Kidney (tissue), 14 donors: ENCODE measurements around the gene THAP4. TPM values are rescaled to one million over a fixed set of nuclear protein-coding genes. Genes with fewer than 3 reads are reported as not detected.
A peak's percentile ranks its signal among the peaks of the same experiment; 100 is the strongest.

Source experiments
- DNase-seq, 5 donors: peaks; one replicate each; pipeline ENCODE4 v3.0.0-alpha.2; 2013 to 2020
- FAIRE-seq: peaks from 2 replicates; lab custom pipeline; 2012; peaks lifted over from hg19 to GRCh38; lab: Jason Lieb, UNC
- H3K27ac ChIP-seq, 2 donors: one replicate each; pipeline ENCODE4 v1.7.0; 2013; ENCODE audit warnings: low read depth in 2 of 2, low read length in 2 of 2, inconsistent platforms in 1 of 2
- H3K27me3 ChIP-seq: one replicate; pipeline ENCODE4 v1.7.1; 2013; ENCODE audit warnings: low read length, inconsistent platforms; ENCODE audit not compliant: control insufficient read depth, insufficient read depth
- H3K36me3 ChIP-seq, 3 donors: one replicate each; pipeline versions ENCODE4 v1.7.0 to v1.7.1; 2013; ENCODE audit warnings: low read length in 3 of 3, control low read depth in 1 of 3, inconsistent platforms in 1 of 3; ENCODE audit not compliant: insufficient read depth in 3 of 3, control insufficient read depth in 2 of 3
- H3K4me1 ChIP-seq, 3 donors: one replicate each; pipeline versions ENCODE4 v1.7.0 to v1.7.1; 2013; ENCODE audit warnings: low read length in 3 of 3, inconsistent platforms in 1 of 3, low read depth in 1 of 3; ENCODE audit not compliant: control insufficient read depth in 2 of 3, insufficient read depth in 2 of 3
- H3K4me3 ChIP-seq, 3 donors: one replicate each; pipeline versions ENCODE4 v1.7.0 to v1.8.1; 2013; ENCODE audit warnings: low read length in 3 of 3, control low read depth in 1 of 3, inconsistent platforms in 1 of 3
- H3K9ac ChIP-seq, 3 donors: one replicate each; pipeline versions ENCODE4 v1.7.0 to v1.7.1; 2013; ENCODE audit warnings: low read length in 3 of 3, control low read depth in 1 of 3, inconsistent platforms in 1 of 3
- H3K9me3 ChIP-seq, 3 donors: one replicate each; pipeline versions ENCODE4 v1.7.0 to v1.7.1; 2013; ENCODE audit warnings: low read length in 3 of 3, control low read depth in 1 of 3, inconsistent platforms in 1 of 3; ENCODE audit not compliant: control insufficient read depth in 2 of 3, insufficient read depth in 1 of 3
- CTCF ChIP-seq: IDR thresholded peaks from 3 replicates; pipeline ENCODE4 v1.5.1; 2012; ENCODE audit warnings: mild to moderate bottlenecking, moderate library complexity, borderline replicate concordance; ENCODE audit not compliant: insufficient read depth; ENCODE audit errors: extremely low read depth
- intact Hi-C: fragments of 100-400 bp; cut with DNase I; formaldehyde crosslinking; loops from one replicate; pipeline ENCODE4 v1.11.1; 2022
- polyA plus RNA-seq: library from polyadenylated mRNA; stranded (reverse); fragments of 350-450 nt; fragmentation: Illumina TruSeq; extraction: RNeasy Lipid Tissue Mini Kit (QIAGEN cat#74804); gene quantifications from one replicate; pipeline ENCODE4 v1.2.3, GENCODE V29; 2014; ENCODE audit warnings: low read depth, low replicate concordance; ENCODE audit not compliant: insufficient read depth
- total RNA-seq: library from RNA; stranded (reverse); fragmentation: NEBNext Ultra II Directional; extraction: Animal tissue kit (Norgen Biotek cat#: 25700); gene quantifications from one replicate; pipeline ENCODE4 v1.2.1, GENCODE V29; 2021
- donor health status: control.
- donor health status: control.
- donor health status: control.
- donor health status: control.
- donor health status: control.
- donor health status: DM: yes; HTN: yes; CAD: no.
- donor health status: Normal renal cell carcinoma (clear cell type).

Gene THAP4
- total and polyA plus RNA-seq, 2 donors from 2014 or later: 68.0 to 184 TPM

- peaks cover 0 to 7% (median 0%) of the 10 kb centered on the region in 3 donors for H3K36me3 ChIP-seq
- no peaks in the 10 kb centered on the region for H3K27me3 ChIP-seq
- H3K4me1 ChIP-seq: peaks cover 3 to 14% (median 5%) of the 10 kb centered on the region in 3 donors
- H3K9ac ChIP-seq: no peak overlapping the region
- FAIRE-seq (no peak), DNase-seq (peak in 1 of 5 donors; percentile 12)
- no peak overlapping the region for H3K27ac ChIP-seq
- intact Hi-C loops: no loop called here
- no peak overlapping the region for H3K4me3 ChIP-seq
- TF ChIP-seq CTCF: no peak
- H3K9me3 ChIP-seq: peaks cover 0 to 7% (median 0%) of the 10 kb centered on the region in 3 donors
Observed at GRCh38 chr2:241640165-241640795, 3.3 kb upstream of the THAP4 start.

- no peak for DNase-seq
- H3K9me3 ChIP-seq: peaks cover 0 to 7% (median 0%) of the 10 kb centered on the region in 3 donors
- no peak for FAIRE-seq
- peaks cover 3 to 17% (median 5%) of the 10 kb centered on the region in 3 donors for H3K4me1 ChIP-seq
- H3K4me3 ChIP-seq: no peak overlapping the region
- H3K36me3 ChIP-seq: peaks cover 0 to 7% (median 0%) of the 10 kb centered on the region in 3 donors
- H3K9ac ChIP-seq: no peak overlapping the region
- intact Hi-C loops: no loop called here
- no peaks in the 10 kb centered on the region for H3K27me3 ChIP-seq
- TF ChIP-seq CTCF: no peak
- no peak overlapping the region for H3K27ac ChIP-seq
Observed at GRCh38 chr2:241639385-241639784, 2.4 kb upstream of the THAP4 start.

- Histone ChIP-seq H3K4me3 (peak overlapping the region in 2 of 3 donors; percentile 78 to 89), H3K36me3 (peaks cover 0 to 7% (median 0%) of the 10 kb centered on the region in 3 donors), H3K27me3 (no peaks in the 10 kb centered on the region), H3K9me3 (peaks cover 0 to 7% (median 0%) of the 10 kb centered on the region in 3 donors), H3K4me1 (peaks cover 3 to 17% (median 5%) of the 10 kb centered on the region in 3 donors), H3K27ac (no peak overlapping the region), H3K9ac (no peak overlapping the region)
- DNase-seq: peak in 1 of 5 donors; percentile 78
- no peak for TF ChIP-seq CTCF
- no peak for FAIRE-seq
- intact Hi-C loops: no loop called here
Observed at GRCh38 chr2:241638940-241639339, 2.0 kb upstream of the THAP4 start.
